Cardiac muscle cell (in vitro differentiated cells and primary cell): ENCODE measurements around the gene TIGD2. TPM values are rescaled to one million over a fixed set of nuclear protein-coding genes. Genes with fewer than 3 reads are reported as not detected.
A peak's percentile ranks its signal among the peaks of the same experiment; 100 is the strongest.

ENCODE experiments used
- DNase-seq, 2 donors: peaks; one replicate each; pipeline versions ENCODE4 v3.0.0 to v3.0.0-alpha.2; 2010 to 2017; ENCODE audit warnings: low read depth in 1 of 2, low spot score in 1 of 2
- H3K27ac ChIP-seq: fragments of 200-600 bp; sonication (generic); 2 replicates; pipeline ENCODE4 v1.5.1; 2016
- H3K27me3 ChIP-seq: fragments of 200-600 bp; sonication (generic); 2 replicates; pipeline ENCODE4 v1.6.0; 2016; ENCODE audit warnings: control low read depth
- H3K36me3 ChIP-seq: fragments of 200-600 bp; sonication (generic); 2 replicates; pipeline ENCODE4 v1.5.1; 2016; ENCODE audit warnings: control low read depth
- H3K4me1 ChIP-seq: fragments of 200-600 bp; sonication (generic); 2 replicates; pipeline ENCODE4 v1.8.1; 2017; ENCODE audit warnings: low read depth, mild to moderate bottlenecking, mixed run types
- H3K4me3 ChIP-seq: fragments of 200-600 bp; sonication (generic); 2 replicates; pipeline ENCODE4 v1.5.1; 2016; ENCODE audit warnings: mild to moderate bottlenecking
- H3K9me3 ChIP-seq: fragments of 200-600 bp; sonication (generic); 2 replicates; pipeline ENCODE4 v1.5.1; 2017; ENCODE audit warnings: low read depth, mild to moderate bottlenecking, control low read depth
- polyA plus RNA-seq: library from polyadenylated mRNA; unstranded; fragments of >200 nt; fragmentation: Nextera tagmentation; extraction: Ambion mirVana; gene quantifications from 2 replicates; pipeline ENCODE4 v1.2.1, GENCODE V29; 2016
- total RNA-seq: library from RNA; depleted of rRNA; stranded (reverse); fragments of >200 nt; gene quantifications from 2 replicates; pipeline ENCODE4 v1.2.3, GENCODE V29; 2016
- TF ChIP-seq, protein P1 (sequence below): IDR thresholded peaks from 2 replicates; pipeline ENCODE4 v1.5.1; 2012; ENCODE audit warnings: low read depth, mild to moderate bottlenecking, low read length

TIGD2 gene
- total and polyA plus RNA-seq, 2 experiments from 2014 or later, result 5.4 to 14.0 TPM

DNA sequence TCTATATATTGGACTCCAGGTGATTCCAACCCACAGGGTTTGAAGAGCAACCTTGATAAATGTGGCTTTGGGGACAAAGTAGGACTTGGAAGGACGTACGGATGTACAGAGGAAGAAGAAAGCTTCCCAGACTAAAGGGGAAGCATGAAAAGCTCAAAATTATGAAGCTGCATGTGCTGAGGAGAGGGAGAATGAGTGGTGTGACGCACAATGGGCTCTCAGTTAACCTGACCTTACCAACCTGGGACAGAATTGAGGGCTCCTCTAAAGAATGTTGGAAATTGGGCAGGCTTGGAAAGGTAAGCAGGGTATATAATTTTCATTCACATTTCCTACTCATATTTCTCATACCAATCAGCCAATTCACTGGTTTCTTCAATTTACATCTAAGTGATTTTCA, 10.5 kb upstream of the TIGD2 start:
- no peak overlapping the region for H3K4me3 ChIP-seq
- no peak overlapping the region for H3K27ac ChIP-seq
- no peaks in the 10 kb centered on the region for H3K36me3 ChIP-seq
- H3K4me1 ChIP-seq, result no peaks in the 10 kb centered on the region
- no peaks in the 10 kb centered on the region for H3K9me3 ChIP-seq
- DNase-seq, result no peak
- TF ChIP-seq, protein P1, sequence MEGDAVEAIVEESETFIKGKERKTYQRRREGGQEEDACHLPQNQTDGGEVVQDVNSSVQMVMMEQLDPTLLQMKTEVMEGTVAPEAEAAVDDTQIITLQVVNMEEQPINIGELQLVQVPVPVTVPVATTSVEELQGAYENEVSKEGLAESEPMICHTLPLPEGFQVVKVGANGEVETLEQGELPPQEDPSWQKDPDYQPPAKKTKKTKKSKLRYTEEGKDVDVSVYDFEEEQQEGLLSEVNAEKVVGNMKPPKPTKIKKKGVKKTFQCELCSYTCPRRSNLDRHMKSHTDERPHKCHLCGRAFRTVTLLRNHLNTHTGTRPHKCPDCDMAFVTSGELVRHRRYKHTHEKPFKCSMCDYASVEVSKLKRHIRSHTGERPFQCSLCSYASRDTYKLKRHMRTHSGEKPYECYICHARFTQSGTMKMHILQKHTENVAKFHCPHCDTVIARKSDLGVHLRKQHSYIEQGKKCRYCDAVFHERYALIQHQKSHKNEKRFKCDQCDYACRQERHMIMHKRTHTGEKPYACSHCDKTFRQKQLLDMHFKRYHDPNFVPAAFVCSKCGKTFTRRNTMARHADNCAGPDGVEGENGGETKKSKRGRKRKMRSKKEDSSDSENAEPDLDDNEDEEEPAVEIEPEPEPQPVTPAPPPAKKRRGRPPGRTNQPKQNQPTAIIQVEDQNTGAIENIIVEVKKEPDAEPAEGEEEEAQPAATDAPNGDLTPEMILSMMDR, result no peak
- H3K27me3 ChIP-seq, result no peaks in the 10 kb centered on the region

DNA sequence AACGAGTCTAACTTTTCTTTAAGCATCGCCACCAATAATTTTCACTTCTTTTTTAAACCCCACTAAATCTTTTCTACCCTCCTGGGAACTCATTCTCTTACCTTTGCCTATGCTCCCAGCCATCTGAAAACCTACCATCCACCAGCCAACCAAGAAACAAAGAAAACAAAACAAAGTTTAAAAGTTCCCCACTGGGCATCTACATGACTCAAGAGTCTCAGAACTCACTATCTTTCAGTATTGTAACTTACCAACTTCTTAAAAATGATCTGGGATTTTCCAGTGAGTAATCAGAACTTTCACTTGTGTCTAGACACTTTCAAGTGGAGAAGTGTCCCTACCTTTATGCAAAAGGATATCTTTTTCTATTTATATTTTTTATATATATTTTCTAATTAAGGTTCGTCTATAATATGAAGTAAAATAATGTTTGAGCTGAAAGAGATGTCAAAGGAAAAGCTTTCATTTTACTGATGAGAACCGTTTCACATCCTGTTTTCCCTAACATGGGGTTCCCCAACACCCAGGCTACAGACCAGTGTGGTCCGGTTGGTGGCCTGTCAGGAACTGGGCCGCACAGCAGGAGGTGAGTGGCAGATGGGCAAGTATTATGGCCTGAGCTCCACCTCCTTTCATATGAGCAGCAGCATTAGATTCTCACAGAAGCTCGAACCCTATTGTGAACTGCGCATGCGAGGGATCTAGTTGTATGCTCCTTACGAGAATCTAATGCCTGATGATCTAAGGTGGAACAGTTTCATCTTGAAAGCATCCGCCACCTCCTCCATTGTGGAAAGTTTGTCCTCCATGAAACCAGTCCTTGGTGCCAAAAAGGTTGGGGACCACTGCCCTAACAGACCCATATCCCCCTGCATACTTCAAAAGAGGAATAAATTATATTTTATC, 9.8 kb upstream of the TIGD2 start:
- no peaks in the 10 kb centered on the region for H3K36me3 ChIP-seq
- no peak overlapping the region for H3K27ac ChIP-seq
- H3K9me3 ChIP-seq, result no peaks in the 10 kb centered on the region
- H3K4me3 ChIP-seq, result no peak overlapping the region
- no peak for DNase-seq
- TF ChIP-seq, protein P1, result no peak
- no peaks in the 10 kb centered on the region for H3K4me1 ChIP-seq
- H3K27me3 ChIP-seq, result no peaks in the 10 kb centered on the region

DNA sequence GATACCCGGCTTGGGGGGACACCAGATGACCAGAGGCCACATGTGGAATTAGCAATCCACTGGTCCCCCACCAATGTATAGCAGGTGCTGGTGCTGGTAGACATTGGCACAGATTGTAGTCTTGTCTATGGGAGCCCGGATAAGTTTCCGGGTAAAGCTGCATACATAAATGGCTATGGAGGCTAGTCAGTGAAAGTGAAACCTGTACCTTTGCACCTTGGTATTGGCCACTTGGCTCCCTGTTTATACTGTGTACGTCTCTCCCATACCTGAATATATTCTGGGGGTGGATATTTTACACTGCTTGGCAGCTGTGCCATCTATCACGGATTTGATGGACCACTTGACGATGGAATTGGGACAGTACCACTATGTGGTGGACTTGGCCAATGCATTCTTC, 5.6 kb upstream of the TIGD2 start:
- no peaks in the 10 kb centered on the region for H3K4me1 ChIP-seq
- no peak for DNase-seq
- H3K4me3 ChIP-seq, result no peak overlapping the region
- TF ChIP-seq, protein P1, result no peak
- no peaks in the 10 kb centered on the region for H3K36me3 ChIP-seq
- H3K9me3 ChIP-seq, result no peaks in the 10 kb centered on the region
- peaks cover 15% of the 10 kb centered on the region for H3K27me3 ChIP-seq
- no peak overlapping the region for H3K27ac ChIP-seq

DNA sequence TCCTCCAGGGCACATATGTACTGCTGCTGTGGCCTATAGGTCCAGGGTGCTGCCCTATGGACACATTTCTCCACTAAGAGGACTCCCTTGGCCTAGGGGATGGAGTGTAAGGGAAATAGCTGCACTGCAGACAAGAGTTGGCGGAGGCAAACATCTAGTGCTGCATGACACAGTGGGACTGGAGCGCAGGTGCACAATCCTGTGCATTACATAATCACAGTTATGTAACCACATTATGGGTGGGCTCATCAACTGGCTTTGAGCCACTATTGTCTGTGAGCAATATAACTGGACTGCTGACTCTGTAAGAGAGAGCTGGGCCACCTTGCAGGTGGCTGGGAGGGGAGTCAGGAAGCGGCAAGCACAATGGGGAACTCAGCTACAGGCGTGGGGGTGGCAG, 3.2 kb upstream of the TIGD2 start:
- peaks cover 7% of the 10 kb centered on the region for H3K4me1 ChIP-seq
- H3K27ac ChIP-seq, result no peak overlapping the region
- DNase-seq, result no peak
- no peaks in the 10 kb centered on the region for H3K36me3 ChIP-seq
- H3K4me3 ChIP-seq, result no peak overlapping the region
- TF ChIP-seq, protein P1, result no peak
- no peaks in the 10 kb centered on the region for H3K9me3 ChIP-seq
- H3K27me3 ChIP-seq, result peaks cover 18% of the 10 kb centered on the region

DNA sequence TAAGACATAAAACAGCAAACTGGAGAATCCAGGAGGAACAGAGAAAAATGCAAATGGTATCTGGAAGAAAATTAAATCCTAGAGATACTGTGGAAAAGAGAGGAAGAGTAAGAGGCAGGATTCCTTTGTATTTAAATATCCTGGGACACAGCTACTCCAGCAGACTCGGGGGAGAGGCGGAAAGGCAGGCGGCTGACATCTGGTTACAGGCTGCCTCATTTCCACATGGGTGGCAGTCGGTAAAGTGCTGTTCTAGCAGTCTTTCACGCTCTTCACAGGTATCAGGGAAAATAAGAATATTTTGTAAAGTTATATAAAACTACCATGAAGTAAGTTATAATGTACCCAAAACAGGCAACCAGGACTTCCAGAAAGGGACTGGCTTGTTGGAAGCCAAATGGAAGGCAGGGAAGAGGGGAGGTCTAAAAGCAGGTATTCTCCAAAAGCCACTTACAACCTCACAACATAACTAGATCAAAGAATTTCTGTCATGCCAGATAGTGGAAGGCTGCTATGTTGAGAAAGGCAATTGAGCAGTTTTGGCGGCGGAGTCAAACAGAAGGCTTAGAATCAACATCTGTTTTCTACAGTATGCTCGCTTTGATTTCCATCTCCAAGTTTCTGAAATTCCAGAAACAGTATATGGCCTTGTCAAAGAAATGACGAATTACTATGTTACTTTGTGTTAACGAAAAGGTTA, 1.3 kb upstream of the TIGD2 start:
- TF ChIP-seq, protein P1, result no peak
- H3K4me3 ChIP-seq, result peak overlapping the region; percentile 50
- peaks cover 7% of the 10 kb centered on the region for H3K4me1 ChIP-seq
- H3K27ac ChIP-seq, result no peak overlapping the region
- H3K27me3 ChIP-seq, result peaks cover 18% of the 10 kb centered on the region
- H3K36me3 ChIP-seq, result no peaks in the 10 kb centered on the region
- H3K9me3 ChIP-seq, result no peaks in the 10 kb centered on the region
- DNase-seq, result peak in 1 of 2 donors; percentile 3
